ENCODE results near the gene MFSD11. TPM values are rescaled to one million over a fixed set of nuclear protein-coding genes. Genes with fewer than 3 reads are reported as not detected.

Gene MFSD11
- polyA plus RNA-seq, 1 donor from 2014 or later, result 36.1 TPM

DNA sequence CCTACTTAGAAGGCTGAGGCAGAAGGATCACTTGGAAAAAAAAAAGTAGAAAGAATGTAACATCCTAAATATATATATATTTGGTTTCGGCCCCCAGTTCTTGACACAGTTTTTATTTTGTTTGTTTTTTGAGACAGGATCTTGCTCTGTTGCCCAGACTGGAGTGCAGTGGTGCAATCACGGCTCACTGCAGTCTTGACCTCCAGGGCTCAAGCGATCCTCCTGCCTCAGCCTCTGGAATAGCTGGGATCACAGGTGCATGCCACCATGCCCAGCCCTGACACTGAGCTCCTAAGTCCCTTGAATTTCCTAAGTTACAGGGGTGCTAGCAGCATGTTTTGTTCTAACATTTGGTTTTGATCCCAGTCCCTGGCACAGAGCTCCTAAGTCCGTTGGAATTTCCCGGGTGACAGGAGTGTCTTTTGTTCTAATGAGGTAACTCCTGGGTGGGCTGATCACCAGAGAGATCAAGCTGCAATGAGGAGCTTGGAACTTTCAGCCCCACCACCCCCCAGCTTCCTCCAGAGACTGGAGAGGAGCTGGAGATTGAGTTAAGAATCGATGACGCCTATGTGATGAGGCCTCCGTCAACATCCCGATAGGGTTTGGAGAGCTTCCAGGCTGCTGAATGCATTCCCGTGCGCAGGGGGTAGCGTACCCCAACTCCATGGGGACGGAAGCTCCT, 47.2 kb upstream of the MFSD11 start (continued):
- TF ChIP-seq RAD21 (conservative IDR thresholded peaks at IDR 0.05) (no peak), MXI1 (conservative IDR thresholded peaks at IDR 0.05; ENCODE audit: poor library complexity, severe bottlenecking) (no peak), TAF1 (IDR thresholded peaks at IDR 0.05; ENCODE audit: low read depth) (no peak), EZH2 (IDR thresholded peaks at IDR 0.05; ENCODE audit: borderline replicate concordance, insufficient read depth, low read length, poor library complexity, severe bottlenecking) (no peak)

DNA sequence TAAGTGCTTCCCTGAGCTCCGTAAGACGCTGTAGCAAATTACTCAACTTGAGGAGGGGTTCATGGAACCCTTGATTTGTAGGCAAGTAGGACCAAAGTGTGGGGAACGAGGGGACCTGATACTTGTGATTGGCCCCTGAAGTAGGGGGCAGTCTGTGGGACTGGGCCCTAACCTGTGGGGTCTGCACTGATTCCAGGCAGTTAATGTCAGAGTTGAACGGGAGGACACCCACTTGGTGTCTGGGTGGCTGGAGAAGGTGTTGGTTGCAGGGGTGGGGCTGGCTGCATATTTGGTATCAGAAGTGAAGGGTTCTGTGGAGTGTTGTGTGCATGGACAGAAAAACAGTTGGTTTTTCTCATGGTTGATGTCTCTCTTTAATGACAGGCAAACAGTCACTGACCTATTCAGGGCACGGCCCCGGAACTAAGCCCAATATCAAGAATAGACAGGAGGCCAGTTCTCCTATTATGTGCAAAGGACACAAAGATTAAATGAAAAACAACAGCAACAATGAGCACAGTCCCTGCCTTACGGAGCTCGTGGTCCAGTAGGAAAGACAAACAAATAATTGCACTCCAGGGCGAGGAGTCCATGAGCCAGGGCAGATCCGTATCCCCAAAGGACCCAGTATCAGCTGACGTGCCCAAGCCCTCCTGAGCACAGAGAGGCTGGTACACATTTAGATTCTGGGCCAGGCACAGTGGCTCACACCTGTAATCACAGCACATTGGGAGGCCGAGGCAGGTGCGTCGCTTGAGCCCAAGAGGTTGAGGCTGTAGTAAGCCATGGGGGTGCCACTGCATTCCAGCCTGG, 46.3 kb upstream of the MFSD11 start:
- H2AFZ ChIP-seq (ENCODE audit: low read depth, low read length), result no peak overlapping the region
- no peak overlapping the region for H3K9ac ChIP-seq (ENCODE audit: low read length)
- TF ChIP-seq TAF1 (IDR thresholded peaks at IDR 0.05; ENCODE audit: low read depth), result no peak
- no peak for TF ChIP-seq EP300 (conservative IDR thresholded peaks at IDR 0.05; ENCODE audit: poor library complexity, severe bottlenecking)
- no peak for TF ChIP-seq MXI1 (conservative IDR thresholded peaks at IDR 0.05; ENCODE audit: poor library complexity, severe bottlenecking)
- no peak for TF ChIP-seq EZH2 (IDR thresholded peaks at IDR 0.05; ENCODE audit: borderline replicate concordance, insufficient read depth, low read length, poor library complexity, severe bottlenecking)
- TF ChIP-seq RAD21 (conservative IDR thresholded peaks at IDR 0.05), result no peak
- TF ChIP-seq, protein P1, sequence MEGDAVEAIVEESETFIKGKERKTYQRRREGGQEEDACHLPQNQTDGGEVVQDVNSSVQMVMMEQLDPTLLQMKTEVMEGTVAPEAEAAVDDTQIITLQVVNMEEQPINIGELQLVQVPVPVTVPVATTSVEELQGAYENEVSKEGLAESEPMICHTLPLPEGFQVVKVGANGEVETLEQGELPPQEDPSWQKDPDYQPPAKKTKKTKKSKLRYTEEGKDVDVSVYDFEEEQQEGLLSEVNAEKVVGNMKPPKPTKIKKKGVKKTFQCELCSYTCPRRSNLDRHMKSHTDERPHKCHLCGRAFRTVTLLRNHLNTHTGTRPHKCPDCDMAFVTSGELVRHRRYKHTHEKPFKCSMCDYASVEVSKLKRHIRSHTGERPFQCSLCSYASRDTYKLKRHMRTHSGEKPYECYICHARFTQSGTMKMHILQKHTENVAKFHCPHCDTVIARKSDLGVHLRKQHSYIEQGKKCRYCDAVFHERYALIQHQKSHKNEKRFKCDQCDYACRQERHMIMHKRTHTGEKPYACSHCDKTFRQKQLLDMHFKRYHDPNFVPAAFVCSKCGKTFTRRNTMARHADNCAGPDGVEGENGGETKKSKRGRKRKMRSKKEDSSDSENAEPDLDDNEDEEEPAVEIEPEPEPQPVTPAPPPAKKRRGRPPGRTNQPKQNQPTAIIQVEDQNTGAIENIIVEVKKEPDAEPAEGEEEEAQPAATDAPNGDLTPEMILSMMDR (IDR thresholded peaks at IDR 0.05; ENCODE audit: poor library complexity, severe bottlenecking), result no peak
- TF ChIP-seq, protein P2, sequence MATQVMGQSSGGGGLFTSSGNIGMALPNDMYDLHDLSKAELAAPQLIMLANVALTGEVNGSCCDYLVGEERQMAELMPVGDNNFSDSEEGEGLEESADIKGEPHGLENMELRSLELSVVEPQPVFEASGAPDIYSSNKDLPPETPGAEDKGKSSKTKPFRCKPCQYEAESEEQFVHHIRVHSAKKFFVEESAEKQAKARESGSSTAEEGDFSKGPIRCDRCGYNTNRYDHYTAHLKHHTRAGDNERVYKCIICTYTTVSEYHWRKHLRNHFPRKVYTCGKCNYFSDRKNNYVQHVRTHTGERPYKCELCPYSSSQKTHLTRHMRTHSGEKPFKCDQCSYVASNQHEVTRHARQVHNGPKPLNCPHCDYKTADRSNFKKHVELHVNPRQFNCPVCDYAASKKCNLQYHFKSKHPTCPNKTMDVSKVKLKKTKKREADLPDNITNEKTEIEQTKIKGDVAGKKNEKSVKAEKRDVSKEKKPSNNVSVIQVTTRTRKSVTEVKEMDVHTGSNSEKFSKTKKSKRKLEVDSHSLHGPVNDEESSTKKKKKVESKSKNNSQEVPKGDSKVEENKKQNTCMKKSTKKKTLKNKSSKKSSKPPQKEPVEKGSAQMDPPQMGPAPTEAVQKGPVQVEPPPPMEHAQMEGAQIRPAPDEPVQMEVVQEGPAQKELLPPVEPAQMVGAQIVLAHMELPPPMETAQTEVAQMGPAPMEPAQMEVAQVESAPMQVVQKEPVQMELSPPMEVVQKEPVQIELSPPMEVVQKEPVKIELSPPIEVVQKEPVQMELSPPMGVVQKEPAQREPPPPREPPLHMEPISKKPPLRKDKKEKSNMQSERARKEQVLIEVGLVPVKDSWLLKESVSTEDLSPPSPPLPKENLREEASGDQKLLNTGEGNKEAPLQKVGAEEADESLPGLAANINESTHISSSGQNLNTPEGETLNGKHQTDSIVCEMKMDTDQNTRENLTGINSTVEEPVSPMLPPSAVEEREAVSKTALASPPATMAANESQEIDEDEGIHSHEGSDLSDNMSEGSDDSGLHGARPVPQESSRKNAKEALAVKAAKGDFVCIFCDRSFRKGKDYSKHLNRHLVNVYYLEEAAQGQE (IDR thresholded peaks at IDR 0.05; ENCODE audit: borderline replicate concordance), result no peak
- no peak for TF ChIP-seq SMC3 (conservative IDR thresholded peaks at IDR 0.05; ENCODE audit: poor library complexity)
- no peak for TF ChIP-seq POLR2AphosphoS5 (IDR thresholded peaks at IDR 0.05)
- no peaks in the 10 kb centered on the region for H3K9me3 ChIP-seq (ENCODE audit: low read length)
- H3K4me3 ChIP-seq (ENCODE audit: low read length), result no peak overlapping the region
- no peak overlapping the region for H3K4me2 ChIP-seq (ENCODE audit: low read length)
- H3F3A ChIP-seq (ENCODE audit: insufficient read depth, low read length, poor library complexity, severe bottlenecking), result no peaks in the 10 kb centered on the region
- H3K79me2 ChIP-seq (replicated peaks; ENCODE audit: insufficient read depth, low read length), result no peaks in the 10 kb centered on the region
- no peaks in the 10 kb centered on the region for H3K9me2 ChIP-seq (ENCODE audit: insufficient read depth, low read length)
- no peaks in the 10 kb centered on the region for H3K27me3 ChIP-seq (ENCODE audit: insufficient read depth, low read depth, low read length)
- no peaks in the 10 kb centered on the region for H4K20me1 ChIP-seq (ENCODE audit: insufficient read depth)
- no peaks in the 10 kb centered on the region for H3K36me3 ChIP-seq (ENCODE audit: insufficient read depth, low read length)
- H3K27ac ChIP-seq (ENCODE audit: low read length), result no peak overlapping the region

Measured in neural cell (in vitro differentiated cells).